ENCODE data around the gene SLC4A1AP. TPM values are rescaled to one million over a fixed set of nuclear protein-coding genes. Genes with fewer than 3 reads are reported as not detected.

Gene SLC4A1AP
- total and polyA plus RNA-seq, 2 of the 13 experiments (the other 11 are each of a cell fraction or from before 2014, with no cell fraction given), result 15.3 to 44.6 TPM

DNA sequence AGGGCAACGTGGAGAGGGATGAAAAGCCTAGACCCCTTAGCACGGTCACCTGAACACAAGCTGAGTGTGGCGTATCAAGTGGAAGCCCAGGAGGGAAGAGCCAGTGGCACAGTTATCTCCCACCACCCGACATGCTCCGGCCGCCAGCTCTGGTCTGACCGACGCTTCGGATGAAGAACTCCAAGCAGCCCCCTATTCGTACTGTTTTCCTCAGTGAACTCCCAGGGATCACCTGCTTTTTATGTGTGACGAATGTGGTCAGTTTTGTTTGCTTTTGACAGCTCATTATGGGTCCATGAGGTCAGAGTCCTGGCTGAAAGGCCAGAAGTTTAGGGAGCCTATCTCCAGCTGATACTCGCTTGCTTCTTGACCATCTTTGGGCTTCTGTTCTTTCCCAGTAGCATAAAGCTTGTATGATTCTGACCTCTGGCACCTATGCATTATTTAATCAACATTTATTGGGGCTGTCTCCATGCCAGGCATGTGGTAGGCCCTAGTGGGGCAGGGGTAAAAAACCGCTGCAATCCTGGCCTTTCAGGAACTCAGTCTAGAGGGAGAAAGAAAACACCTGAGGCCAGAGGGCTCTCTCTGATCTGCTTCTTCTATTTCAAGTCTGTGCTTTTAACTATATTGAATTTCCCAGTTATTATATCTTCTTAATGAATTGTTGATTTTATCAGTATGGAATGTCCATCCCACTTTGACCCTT is 74.8 kb downstream of the SLC4A1AP start (continued):
- TF ChIP-seq, protein P1, sequence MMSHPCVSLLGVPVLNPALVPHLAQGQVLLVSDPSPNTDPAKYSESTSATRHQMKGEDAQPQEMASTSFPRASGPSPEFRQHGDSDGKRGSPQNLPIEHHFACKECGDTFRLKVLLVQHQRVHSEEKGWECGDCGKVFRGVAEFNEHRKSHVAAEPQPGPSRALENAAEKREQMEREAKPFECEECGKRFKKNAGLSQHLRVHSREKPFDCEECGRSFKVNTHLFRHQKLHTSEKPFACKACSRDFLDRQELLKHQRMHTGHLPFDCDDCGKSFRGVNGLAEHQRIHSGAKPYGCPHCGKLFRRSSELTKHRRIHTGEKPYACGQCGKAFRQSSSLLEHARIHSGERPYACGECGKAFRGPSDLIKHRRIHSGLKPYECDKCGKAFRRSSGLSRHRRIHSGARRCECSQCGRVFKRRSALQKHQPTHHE (CRISPR knock-in tag; IDR thresholded peaks at IDR 0.05; ENCODE audit: borderline replicate concordance), result no peak
- TF ChIP-seq REPIN1 (CRISPR knock-in tag; IDR thresholded peaks at IDR 0.05; ENCODE audit: borderline replicate concordance, low read depth) (peak; percentile 63; the same call in 1 of the 2 replicates), SMYD3 (CRISPR knock-in tag; IDR thresholded peaks at IDR 0.05) (peak; percentile 60; the same call in 1 of the 2 replicates), TEAD2 (CRISPR knock-in tag; IDR thresholded peaks at IDR 0.05) (no peak), ZNF788 (CRISPR knock-in tag; IDR thresholded peaks at IDR 0.05; ENCODE audit: borderline replicate concordance) (peak; percentile 86), XBP1 (CRISPR knock-in tag; IDR thresholded peaks at IDR 0.05) (no peak), POLR2AphosphoS2 (IDR thresholded peaks at IDR 0.05; ENCODE audit: low read depth, low read length) (no peak), FOXA1 (IDR thresholded peaks at IDR 0.05) (no peak), FOXA1 (CRISPR knock-in tag; IDR thresholded peaks at IDR 0.05) (peak; percentile 43; the same call in 1 of the 2 replicates), ZNF510 (CRISPR knock-in tag; IDR thresholded peaks at IDR 0.05; ENCODE audit: low read depth) (peak; percentile 74; the same call in 1 of the 2 replicates), ELF3 (CRISPR knock-in tag; IDR thresholded peaks at IDR 0.05) (peak; percentile 65), ZSCAN30 (CRISPR knock-in tag; IDR thresholded peaks at IDR 0.05) (no peak), TOPORS (CRISPR knock-in tag; IDR thresholded peaks at IDR 0.05) (no peak; the same call in 1 of the 2 replicates), ZNF629 (CRISPR knock-in tag; conservative IDR thresholded peaks at IDR 0.05) (no peak; the same call in 1 of the 2 replicates), ZNF101 (CRISPR knock-in tag; IDR thresholded peaks at IDR 0.05; ENCODE audit: borderline replicate concordance, low read depth) (no peak), KLF15 (CRISPR knock-in tag; IDR thresholded peaks at IDR 0.05; ENCODE audit: borderline replicate concordance) (no peak), IKZF4 (CRISPR knock-in tag; IDR thresholded peaks at IDR 0.05; ENCODE audit: borderline replicate concordance, low read depth, not compliant biosample characterization) (no peak), KMT2A (CRISPR knock-in tag; IDR thresholded peaks at IDR 0.05) (0 out of 2 replicates have a peak, but pooled peaks have one; percentile 13), ZNF292 (CRISPR knock-in tag; IDR thresholded peaks at IDR 0.05; ENCODE audit: borderline replicate concordance, low read depth) (no peak)
- TF ChIP-seq, protein P2, sequence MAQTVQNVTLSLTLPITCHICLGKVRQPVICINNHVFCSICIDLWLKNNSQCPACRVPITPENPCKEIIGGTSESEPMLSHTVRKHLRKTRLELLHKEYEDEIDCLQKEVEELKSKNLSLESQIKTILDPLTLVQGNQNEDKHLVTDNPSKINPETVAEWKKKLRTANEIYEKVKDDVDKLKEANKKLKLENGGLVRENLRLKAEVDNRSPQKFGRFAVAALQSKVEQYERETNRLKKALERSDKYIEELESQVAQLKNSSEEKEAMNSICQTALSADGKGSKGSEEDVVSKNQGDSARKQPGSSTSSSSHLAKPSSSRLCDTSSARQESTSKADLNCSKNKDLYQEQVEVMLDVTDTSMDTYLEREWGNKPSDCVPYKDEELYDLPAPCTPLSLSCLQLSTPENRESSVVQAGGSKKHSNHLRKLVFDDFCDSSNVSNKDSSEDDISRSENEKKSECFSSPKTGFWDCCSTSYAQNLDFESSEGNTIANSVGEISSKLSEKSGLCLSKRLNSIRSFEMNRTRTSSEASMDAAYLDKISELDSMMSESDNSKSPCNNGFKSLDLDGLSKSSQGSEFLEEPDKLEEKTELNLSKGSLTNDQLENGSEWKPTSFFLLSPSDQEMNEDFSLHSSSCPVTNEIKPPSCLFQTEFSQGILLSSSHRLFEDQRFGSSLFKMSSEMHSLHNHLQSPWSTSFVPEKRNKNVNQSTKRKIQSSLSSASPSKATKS (CRISPR knock-in tag; IDR thresholded peaks at IDR 0.05), result no peak
- TF ChIP-seq, protein P3, sequence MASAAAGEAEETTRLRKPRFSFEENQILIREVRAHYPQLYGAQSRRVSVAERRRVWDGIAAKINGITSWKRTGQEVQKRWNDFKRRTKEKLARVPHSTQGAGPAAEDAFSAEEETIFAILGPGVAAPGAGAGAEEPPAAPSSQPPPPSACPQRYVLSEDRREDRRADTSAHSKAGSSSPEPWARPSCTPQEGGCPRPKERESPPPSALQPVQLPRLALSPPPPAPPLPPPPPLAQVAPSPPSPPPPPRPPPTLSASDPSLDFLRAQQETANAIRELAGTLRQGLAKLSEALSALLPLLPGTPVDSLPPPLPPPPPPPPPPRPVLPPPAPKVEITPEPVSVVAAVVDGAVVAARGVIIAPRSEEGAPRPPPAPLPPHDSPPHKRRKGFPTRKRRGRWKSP (CRISPR knock-in tag; IDR thresholded peaks at IDR 0.05), result no peak; the same call in 1 of the 2 replicates
- TF ChIP-seq, protein P4, sequence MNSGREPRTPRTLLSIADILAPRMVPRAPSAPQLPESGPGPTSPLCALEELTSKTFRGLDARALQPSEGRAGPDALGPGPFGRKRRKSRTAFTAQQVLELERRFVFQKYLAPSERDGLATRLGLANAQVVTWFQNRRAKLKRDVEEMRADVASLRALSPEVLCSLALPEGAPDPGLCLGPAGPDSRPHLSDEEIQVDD (CRISPR knock-in tag; IDR thresholded peaks at IDR 0.05; ENCODE audit: borderline replicate concordance), result no peak
- TF ChIP-seq, protein P5, sequence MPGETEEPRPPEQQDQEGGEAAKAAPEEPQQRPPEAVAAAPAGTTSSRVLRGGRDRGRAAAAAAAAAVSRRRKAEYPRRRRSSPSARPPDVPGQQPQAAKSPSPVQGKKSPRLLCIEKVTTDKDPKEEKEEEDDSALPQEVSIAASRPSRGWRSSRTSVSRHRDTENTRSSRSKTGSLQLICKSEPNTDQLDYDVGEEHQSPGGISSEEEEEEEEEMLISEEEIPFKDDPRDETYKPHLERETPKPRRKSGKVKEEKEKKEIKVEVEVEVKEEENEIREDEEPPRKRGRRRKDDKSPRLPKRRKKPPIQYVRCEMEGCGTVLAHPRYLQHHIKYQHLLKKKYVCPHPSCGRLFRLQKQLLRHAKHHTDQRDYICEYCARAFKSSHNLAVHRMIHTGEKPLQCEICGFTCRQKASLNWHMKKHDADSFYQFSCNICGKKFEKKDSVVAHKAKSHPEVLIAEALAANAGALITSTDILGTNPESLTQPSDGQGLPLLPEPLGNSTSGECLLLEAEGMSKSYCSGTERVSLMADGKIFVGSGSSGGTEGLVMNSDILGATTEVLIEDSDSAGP (CRISPR knock-in tag; IDR thresholded peaks at IDR 0.05; ENCODE audit: borderline replicate concordance), result peak; percentile 78

Measured in HepG2 (cell line).